Adrenal gland (tissue), 12 donors: ENCODE data around the gene LRP1-AS. TPM values are rescaled to one million over a fixed set of nuclear protein-coding genes. Genes with fewer than 3 reads are reported as not detected.
A peak's percentile ranks its signal among the peaks of the same experiment; 100 is the strongest.

ENCODE experiments used
- DNase-seq, 7 donors: peaks; one replicate each; pipeline ENCODE4 v3.0.0-alpha.2; 2019 to 2020
- H3K27ac ChIP-seq, 5 donors: fragments of 200-600 bp; sonication (generic) in 4 of 5; 1 replicate in 3 of 5; 2 replicates in 2 of 5; pipeline versions ENCODE4 v1.5.1 to v1.8.0; 2016 to 2020; ENCODE audit warnings: mild to moderate bottlenecking in 1 of 5
- H3K27me3 ChIP-seq: fragments of 200-600 bp; 2 replicates; pipeline ENCODE4 v1.8.0; 2021
- H3K36me3 ChIP-seq, 2 donors: fragments of 200-600 bp; replicated peaks in 1 of 2; 1 replicate in 1 of 2; 2 replicates in 1 of 2; pipeline versions ENCODE4 v1.5.1 to v1.8.0; 2018 to 2022
- H3K4me1 ChIP-seq, 2 donors: fragments of 200-600 bp; replicated peaks in 1 of 2; 1 replicate in 1 of 2; 2 replicates in 1 of 2; pipeline versions ENCODE4 v1.5.1 to v1.8.0; 2018 to 2021
- H3K4me3 ChIP-seq, 4 donors: fragments of 200-600 bp; sonication (generic) in 3 of 4; one replicate each; pipeline ENCODE4 v1.5.1; 2016 to 2018
- H3K9me3 ChIP-seq, 3 donors: fragments of 200-600 bp; sonication (generic) in 1 of 3; replicated peaks in 1 of 3; 1 replicate in 2 of 3; 2 replicates in 1 of 3; pipeline versions ENCODE4 v1.5.1 to v1.8.0; 2016 to 2021
- CTCF ChIP-seq, 6 experiments: fragments of 450-650 bp in 4 of 6; fragments of 200-600 bp in 2 of 6; sonication (generic) in 1 of 6; IDR thresholded peaks; 1 replicate in 5 of 6; 2 replicates in 1 of 6; pipeline versions ENCODE4 v1.5.1 to v1.8.0; 2016 to 2021; ENCODE audit warnings: antibody characterized with exemption in 6 of 6, mild to moderate bottlenecking in 2 of 6, moderate library complexity in 1 of 6
- POLR2A ChIP-seq, 2 donors: fragments of 450-650 bp; IDR thresholded peaks; one replicate each; pipeline ENCODE4 v1.6.1; 2017; ENCODE audit warnings: antibody characterized with exemption in 2 of 2, mild to moderate bottlenecking in 2 of 2, moderate library complexity in 1 of 2
- WGBS, 4 donors: extraction: QIAGEN DNeasy Blood & Tissue Kit in 2 of 4; methylation state at CpG; one replicate each; pipeline versions ENCODE4 v1.1.5 to v1.1.7; 2013 to 2017; 5-methylcytosine and 5-hydroxymethylcytosine counted together
- intact Hi-C, 2 donors: fragments of 100-400 bp; cut with DNase I; formaldehyde crosslinking; loops; one replicate each; pipeline versions ENCODE4 v1.14.1 to v1.15.0; 2022 to 2023
- polyA plus RNA-seq, 3 donors: library from polyadenylated mRNA; stranded (reverse); fragments of 200-250 nt in 2 of 3; fragments of 350-450 nt in 1 of 3; fragmentation: Illumina TruSeq in 1 of 3; extraction: RNeasy Lipid Tissue Mini Kit (QIAGEN cat#74804) in 1 of 3; gene quantifications; one replicate each; pipeline ENCODE4 v1.2.3, GENCODE V29; 2013 to 2014
- total RNA-seq, 9 donors: library from RNA; depleted of rRNA in 4 of 9; stranded (reverse); fragments of >200 nt in 4 of 9; fragments of 120-200 nt in 1 of 9; fragmentation: NEBNext Ultra II Directional in 1 of 9; extraction: Animal tissue kit (Norgen Biotek cat#: 25700) in 1 of 9; gene quantifications; one replicate each; pipeline versions ENCODE4 v1.1.0 to v1.2.4, GENCODE V29; 2013 to 2023
- donor health status: healthy with polysubstance abuse.
- donor health status: Bipolar disorder and iron deficiency.
- donor health status: DM: yes; HTN: yes; CAD: no.
- donor health status: DM: no; HTN: no; CAD: no.
- donor health status: DM: no; HTN: no; CAD: no.
- donor health status: DM: yes; HTN: yes; CAD: no.

The LRP1-AS gene
- total and polyA plus RNA-seq, 12 donors, result not detected

GRCh38 chr12:57107456-57108155 is 39.8 kb downstream of the LRP1-AS start:
- TF ChIP-seq CTCF (IDR thresholded peaks at IDR 0.05) (no peak), POLR2A (IDR thresholded peaks at IDR 0.05) (no peak)
- Histone ChIP-seq H3K27me3 (no peaks in the 10 kb centered on the region), H3K4me1 (peaks cover 12 to 34% of the 10 kb centered on the region in 2 donors), H3K36me3 (peaks cover 0 to 50% of the 10 kb centered on the region in 2 donors), H3K9me3 (no peaks in the 10 kb centered on the region), H3K4me3 (no peak overlapping the region), H3K27ac (no peak overlapping the region)
- no peak for DNase-seq
- WGBS, 4 donors, result 67 to 81% (median 71%) methylated on average over 6 to 7 of the region's 7 CpGs
- intact Hi-C loops, result no loop called here

GRCh38 chr12:57106021-57106708 is 41.3 kb downstream of the LRP1-AS start:
- H3K27me3 ChIP-seq, result no peaks in the 10 kb centered on the region
- 72 to 83% (median 78%) methylated on average over 6 to 9 of the region's 9 CpGs for WGBS, 4 donors
- H3K36me3 ChIP-seq, result peaks cover 0 to 50% of the 10 kb centered on the region in 2 donors
- H3K4me1 ChIP-seq, result peaks cover 12 to 37% of the 10 kb centered on the region in 2 donors
- H3K9me3 ChIP-seq, result no peaks in the 10 kb centered on the region
- no peak overlapping the region for H3K4me3 ChIP-seq
- TF ChIP-seq CTCF (IDR thresholded peaks at IDR 0.05) (no peak), POLR2A (IDR thresholded peaks at IDR 0.05) (no peak)
- intact Hi-C loops, result no loop called here
- DNase-seq, result peak in 2 of 7 donors; percentile 6 to 19
- H3K27ac ChIP-seq, result no peak overlapping the region

GRCh38 chr12:57105011-57105753 is 42.2 kb downstream of the LRP1-AS start:
- Histone ChIP-seq H3K27me3 (no peaks in the 10 kb centered on the region), H3K4me3 (no peak overlapping the region), H3K4me1 (peaks cover 12 to 37% of the 10 kb centered on the region in 2 donors), H3K9me3 (no peaks in the 10 kb centered on the region), H3K36me3 (peaks cover 0 to 52% of the 10 kb centered on the region in 2 donors), H3K27ac (no peak overlapping the region)
- intact Hi-C loops, result no loop called here
- 94 to 100% (median 96%) methylated on average over 2 to 14 of the region's 14 CpGs for WGBS, 4 donors
- DNase-seq, result peak in 1 of 7 donors; percentile 19
- no peak for TF ChIP-seq CTCF (IDR thresholded peaks at IDR 0.05)
- TF ChIP-seq POLR2A (IDR thresholded peaks at IDR 0.05), result no peak

GRCh38 chr12:57104292-57104910 is 43.0 kb downstream of the LRP1-AS start:
- 90 to 97% (median 94%) methylated on average over 11 to 12 of the region's 12 CpGs for WGBS, 4 donors
- TF ChIP-seq POLR2A (IDR thresholded peaks at IDR 0.05) (no peak), CTCF (IDR thresholded peaks at IDR 0.05) (no peak)
- peak in 1 of 7 donors; percentile 22 for DNase-seq
- peaks cover 0 to 60% of the 10 kb centered on the region in 2 donors for H3K36me3 ChIP-seq
- H3K27ac ChIP-seq, result no peak overlapping the region
- no peaks in the 10 kb centered on the region for H3K27me3 ChIP-seq
- H3K4me3 ChIP-seq, result no peak overlapping the region
- intact Hi-C loops, result no loop called here
- H3K9me3 ChIP-seq, result no peaks in the 10 kb centered on the region
- peaks cover 4 to 30% of the 10 kb centered on the region in 2 donors for H3K4me1 ChIP-seq
